Measurements from ENCODE around the gene TXN.
"Not testable (repeated sequence)": the region's sequence is repeated elsewhere in the genome, so short reads cannot be mapped to it uniquely, and the experiment has no call there.

The TXN gene

DNA sequence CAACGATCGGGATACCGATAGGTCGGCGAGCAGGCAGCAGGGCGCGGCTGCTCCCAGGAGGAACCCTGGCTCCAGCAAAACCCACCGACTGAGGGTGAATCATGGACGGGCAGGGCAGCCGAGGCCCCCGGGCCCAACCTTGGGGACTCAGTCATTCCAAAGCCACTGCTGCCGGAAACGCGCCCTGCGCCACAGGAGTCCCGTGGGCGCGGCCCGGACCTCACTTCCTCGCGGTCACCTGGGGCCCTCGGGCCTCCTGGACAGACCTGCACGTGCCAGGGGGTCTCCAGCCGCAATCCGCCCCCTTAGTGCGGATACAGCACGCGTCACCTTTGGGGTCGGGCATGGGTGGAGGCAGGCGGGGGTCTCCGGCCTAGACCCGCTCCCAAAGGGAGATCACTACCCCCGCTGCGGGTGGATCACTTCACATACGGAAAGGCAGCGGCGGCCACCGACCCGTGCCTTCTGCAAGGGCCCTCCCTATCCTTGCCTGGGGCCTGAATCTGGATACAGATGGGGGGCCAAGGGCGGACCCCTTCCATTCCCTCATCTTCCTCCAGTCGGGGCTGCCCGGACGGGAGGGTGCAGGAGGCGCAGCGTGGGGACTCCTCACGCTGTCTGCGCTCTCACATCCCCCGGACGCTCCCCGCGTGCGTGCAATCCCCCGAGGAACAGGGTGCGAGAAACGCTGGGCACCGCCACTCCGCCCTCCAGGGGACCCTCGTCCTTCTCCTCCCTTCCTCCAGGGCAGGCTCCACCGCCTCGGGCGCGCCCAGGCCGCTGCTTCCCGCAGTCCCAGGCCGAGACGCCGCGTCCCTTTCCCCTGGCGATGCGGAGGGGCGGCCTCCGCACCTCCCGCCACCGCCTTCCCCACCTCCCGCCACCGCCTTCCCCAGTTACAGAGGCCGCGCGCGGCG lies 586 bp downstream of the TXN start:
- peak; percentile 44 for DNase-seq

DNA sequence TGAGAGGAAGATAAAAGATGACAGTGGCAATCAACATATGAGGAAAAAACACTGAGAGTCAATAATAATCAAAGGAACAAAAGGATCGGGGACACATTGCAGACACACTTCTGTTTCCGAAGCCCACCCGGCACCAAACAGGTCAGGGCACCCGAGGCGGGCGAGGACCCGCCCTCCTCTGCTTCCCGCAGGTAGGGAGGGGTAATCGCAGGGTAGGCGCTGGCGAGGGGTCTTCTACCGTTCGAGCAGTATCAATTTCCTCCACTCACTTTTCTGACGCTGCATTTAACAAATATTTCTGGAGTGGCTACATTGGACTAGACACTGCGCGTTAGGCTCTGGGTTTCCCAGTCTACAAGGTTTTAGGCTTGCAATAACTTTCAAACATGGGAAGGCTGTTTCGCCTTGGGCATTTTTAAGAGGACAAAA lies 1.3 kb downstream of the TXN start:
- DNase-seq: no peak

DNA sequence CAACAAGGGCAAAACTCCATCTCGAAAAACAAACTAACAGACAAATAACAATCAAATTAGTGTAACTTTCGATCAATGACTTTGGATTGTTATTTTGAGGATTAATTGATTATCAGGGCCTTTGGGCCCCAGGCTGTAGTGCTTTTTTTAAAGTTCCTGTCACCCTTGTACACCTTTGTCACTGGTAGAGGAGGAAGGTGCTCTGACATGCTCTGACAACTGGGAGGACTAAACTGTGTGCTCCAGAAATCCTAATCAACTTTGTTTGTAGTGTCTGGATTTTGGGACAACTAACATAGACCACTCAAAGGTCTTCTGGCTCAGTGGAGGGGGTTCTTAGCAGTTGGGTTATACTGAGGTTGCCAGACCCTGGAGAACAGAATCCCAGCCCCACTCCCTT lies 1.8 kb downstream of the TXN start:
- DNase-seq: no peak

DNA sequence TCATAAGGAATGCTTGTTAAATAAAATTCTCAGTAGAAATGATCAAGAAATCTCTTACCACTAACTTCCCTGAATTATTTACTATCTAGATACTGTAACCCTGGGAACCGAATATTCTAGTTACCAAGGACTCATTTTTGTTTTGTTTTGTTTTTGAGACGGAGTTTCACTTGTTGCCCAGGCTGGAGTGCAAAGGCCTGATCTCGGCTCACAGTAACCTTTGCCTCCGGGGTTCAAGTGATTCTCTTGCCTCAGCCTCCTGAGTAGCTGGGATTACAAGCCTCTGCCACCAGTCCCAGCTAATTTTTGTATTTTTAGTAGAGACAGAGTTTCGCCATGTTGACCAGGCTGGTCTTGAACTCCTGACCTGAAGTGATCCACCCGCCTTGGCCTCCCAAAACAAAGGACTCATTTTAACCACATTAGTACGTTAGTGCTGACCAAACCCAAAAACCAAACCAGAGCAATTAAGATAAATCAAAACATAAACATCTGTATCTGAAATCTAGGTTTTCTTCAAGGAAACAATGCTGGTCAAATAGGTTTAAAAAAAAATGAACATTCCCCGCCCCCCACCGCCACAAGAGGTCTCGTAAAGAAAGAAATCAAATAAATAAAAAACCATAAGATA lies 3.7 kb downstream of the TXN start:
- DNase-seq: no peak

DNA sequence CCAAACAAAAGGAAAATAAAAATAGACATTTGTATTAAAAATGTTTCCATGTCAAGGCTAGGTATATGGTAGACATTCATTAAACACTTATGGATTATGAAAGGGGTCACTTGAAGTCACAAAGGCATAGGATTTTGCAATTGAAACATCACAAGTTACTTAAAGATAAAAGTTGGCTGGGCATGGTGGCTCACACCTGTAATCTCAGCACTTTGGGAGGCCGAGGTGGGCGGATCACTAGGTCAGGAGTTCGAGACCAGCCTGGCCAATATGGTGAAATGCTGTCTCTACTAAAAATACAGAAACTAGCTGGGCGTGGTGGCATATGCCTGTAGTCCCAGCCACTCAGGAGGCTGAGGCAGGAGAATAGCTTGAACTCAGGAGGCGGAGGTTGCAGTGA lies 4.5 kb downstream of the TXN start:
- DNase-seq: not testable (repeated sequence)

DNA sequence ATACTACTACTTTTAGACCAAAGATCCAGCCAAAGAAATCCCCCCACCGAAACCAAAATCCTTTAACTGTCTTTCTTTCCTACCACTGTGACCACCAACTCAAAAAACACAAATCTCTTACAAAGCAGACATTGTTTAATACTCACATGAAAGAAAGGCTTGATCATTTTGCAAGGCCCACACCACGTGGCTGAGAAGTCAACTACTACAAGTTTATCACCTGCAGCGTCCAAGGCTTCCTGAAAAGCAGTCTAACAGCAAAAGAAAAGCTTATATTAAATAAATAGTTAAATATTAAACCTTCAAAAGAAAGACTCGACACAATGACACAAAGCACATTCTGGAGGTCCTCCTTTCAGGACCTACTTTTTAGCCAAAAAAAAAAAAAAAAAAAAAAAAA lies 5.1 kb downstream of the TXN start:
- no peak for DNase-seq

DNA sequence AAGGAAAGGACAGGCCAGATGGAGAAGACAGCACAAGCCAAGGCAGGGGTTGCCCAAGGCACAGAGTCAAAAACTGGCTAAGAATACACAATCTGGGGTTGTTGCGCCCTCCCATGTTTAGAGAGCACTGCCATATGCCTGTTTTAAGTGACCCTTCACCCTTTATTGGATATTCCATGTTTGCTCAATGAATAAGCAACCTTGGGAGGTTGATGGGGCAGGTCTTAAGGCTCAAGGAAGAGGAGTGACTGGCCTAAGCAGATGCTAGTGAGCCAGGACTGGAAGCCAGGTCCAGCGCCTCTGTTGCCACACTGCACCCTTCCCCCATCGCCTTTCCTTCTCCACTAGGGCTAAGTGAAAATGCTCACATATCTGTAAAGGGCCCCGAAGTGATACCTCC lies 6.7 kb downstream of the TXN start:
- DNase-seq: no peak

DNA sequence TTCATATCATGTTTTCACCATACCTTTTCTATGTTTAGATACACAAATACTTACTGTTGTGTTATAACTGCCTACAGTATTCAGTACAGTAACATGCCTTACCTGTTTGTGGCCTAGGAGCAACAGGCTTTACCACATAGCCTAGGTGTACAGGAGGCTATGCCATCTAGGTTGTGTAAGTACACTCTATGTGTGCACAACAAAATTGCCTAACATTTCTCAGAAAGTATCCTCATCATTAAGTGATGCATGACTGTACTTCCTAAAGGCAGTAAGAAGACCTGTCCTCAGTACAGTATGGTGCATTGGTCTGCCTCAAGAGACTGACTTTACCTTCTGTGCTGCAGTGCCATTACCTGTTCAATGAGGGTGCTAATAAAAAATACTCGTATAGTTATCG lies 7.9 kb downstream of the TXN start:
- no peak for DNase-seq

DNA sequence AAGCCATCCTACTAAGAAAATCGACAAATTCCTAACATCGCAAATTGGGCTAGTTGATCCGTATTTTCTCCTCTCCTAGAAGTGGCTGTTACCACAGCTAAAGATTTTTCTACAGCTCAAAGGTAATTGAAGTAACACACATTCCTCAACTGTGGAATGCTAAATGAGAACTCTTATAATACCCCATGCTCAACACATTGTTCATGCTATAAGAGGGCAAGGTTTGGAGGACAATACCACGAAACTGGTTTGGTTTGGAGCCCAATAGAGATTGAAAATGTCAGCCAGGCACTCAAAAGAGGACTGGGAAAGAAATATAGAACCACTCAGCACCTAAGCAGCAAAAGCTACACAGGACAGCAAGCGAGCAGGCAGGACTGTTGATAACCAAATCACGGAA lies 10.1 kb downstream of the TXN start:
- no peak for DNase-seq

DNA sequence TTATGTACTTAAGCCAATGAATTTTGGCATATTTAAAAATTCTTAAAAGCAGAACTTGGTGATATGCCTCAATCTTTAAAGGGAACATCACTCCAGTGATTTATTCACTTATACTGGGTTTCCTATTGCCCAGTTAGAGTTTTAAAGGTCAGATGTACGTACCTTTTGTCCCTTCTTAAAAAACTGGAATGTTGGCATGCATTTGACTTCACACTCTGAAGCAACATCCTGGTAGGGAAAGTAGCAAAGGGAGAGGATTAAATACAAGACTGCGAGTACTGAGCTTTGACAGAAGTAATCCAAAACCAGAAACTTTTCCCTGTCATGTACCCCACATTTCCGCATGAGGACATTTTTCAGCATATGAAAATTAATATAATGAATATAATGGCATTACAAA lies 11.7 kb downstream of the TXN start:
- DNase-seq: no peak

DNA sequence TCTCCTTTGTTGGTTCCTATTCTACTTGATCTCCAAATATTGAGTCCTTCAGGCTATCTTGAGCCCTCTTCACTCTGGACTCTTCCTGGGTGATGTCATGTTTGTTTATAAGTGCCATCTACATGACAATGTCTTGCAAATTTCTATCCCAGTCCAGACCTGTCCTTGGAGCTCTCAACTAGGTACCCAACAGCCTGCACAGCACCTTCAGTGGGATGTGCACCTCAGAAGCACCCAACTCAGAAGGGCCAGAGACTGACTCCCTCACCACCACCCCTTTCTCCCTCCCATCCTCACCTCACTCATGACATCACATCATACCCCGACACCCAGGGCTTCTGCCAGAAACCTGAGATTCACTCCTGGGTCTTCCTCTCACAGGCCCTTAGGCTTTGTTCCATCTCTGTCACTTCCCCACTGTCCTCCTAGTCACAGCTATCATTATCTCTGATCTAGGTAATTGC lies 14.4 kb downstream of the TXN start:
- DNase-seq: no peak

DNA sequence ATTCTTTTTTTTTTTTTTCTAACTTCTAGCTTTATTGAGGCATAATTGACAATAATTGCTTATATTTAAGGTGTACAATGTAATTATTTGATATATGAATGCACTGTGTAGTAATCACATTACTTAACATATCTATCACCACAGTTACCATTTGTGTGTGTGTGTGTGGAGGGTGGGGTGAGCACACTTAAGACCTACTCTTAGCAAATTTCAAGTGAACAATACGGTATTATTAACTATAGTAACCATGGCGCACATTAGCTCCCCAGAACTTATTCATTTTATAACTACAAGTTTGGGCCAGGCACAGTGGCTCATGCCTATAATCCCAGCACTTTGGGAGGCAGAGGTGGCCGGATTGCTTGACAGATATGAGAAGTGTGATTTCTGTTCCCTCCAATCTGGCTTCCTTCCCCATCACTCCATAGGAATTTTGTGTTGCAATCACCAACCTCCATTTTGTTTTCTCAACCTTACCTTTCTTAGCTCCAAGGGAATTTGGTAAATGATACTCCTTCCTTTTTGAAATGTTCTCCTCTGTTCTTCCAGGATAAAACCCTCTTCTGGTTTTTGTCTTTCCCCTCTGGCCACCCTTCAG lies 14.9 kb downstream of the TXN start:
- no peak for DNase-seq

DNA sequence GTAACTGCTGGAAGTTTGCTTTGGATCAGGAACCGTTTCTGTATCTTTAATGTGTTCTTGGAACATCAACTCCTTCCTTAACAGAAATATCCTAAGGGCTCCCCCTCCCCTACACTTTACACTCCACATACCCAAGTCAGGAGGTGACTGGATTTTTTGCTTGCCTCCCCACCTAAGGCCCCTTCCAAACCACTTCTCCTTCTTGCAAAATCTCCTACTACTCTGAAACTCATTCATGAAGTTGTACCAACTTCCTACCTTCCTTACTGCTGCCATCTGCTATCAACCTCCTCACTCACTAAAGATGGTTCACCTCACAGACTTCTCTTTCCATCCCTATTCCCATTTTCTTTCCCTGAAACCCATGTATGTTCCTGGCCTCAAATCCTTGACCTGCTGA lies 16.1 kb downstream of the TXN start:
- DNase-seq: no peak

DNA sequence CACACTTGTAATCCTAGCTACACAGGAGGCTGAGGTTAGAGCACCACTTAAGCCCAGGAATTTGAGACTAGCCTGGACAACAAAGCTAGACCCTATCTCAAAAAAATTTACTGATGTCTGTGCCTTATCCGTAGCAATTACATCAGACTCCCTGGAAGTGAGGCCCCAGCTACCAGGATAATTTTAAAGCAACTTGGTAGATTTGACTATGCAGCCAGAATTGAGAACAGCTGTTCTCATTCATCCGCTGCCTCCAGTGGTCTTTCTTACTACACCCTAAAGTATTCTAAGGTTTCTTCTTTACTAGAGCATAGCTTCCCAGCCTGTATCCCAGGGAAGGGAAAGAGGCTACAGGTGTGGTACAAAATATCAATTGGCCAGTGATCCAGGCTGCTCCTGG lies 28.0 kb downstream of the TXN start:
- DNase-seq: no peak

DNA sequence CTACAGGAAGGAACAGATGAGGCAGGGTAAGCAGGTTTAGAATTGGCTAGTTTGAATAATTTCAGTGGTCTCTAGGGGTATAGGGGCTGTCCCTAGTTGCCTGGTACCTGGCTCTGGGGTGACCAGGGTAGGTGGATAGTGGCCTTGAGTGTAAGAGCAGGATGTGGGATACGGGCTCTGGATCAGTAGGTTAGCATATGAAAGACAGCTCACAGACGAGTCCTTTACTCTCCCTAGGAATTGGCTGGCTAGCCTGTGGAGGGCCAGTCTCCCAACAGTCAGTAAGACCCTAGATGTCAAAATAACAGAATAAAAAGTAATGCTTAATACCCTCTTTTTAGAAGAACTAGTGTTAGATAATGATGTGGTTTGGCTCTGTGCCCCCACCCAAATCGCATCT lies 31.7 kb downstream of the TXN start:
- no peak for DNase-seq

DNA sequence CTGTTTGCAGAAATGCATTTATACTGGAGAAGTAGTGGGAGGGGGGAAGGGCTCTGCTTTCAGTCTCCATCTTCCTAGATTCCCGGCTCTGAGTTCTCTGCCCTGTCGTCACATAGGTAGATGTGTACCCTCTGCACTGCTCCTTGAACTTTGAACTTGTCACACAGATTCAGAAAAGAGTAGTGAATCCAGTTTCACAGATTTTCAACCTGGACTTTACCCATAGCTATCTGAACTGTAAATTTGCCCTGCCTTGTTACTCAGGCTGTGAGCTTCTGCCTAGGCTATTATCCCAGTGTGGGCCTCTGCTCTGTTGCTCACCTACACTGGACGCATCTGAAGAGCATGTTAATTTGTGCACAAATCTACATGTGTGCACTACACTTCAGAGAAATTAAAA lies 35.5 kb downstream of the TXN start:
- DNase-seq: no peak

DNA sequence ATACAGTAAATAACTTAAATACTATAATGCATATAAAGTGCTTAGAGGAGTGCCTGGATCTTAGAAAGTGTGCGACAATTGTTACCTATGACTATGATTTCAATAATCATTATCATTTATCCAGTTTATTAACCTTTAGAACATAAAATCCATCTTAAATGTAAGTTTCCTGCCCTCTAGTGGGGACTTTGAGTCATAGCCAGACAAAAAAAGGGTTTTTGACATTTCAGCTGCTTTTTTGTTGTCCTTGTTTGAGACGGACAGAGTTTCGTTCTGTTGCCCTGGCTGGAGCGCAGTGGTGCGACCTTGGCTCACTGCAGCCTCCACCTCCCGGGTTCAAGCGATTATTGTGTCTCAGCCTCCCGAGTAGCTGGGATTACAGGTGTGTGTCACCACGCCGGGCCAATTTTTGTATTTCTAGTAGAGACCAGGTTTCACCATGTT lies 38.6 kb downstream of the TXN start:
- DNase-seq: peak; percentile 25

DNA sequence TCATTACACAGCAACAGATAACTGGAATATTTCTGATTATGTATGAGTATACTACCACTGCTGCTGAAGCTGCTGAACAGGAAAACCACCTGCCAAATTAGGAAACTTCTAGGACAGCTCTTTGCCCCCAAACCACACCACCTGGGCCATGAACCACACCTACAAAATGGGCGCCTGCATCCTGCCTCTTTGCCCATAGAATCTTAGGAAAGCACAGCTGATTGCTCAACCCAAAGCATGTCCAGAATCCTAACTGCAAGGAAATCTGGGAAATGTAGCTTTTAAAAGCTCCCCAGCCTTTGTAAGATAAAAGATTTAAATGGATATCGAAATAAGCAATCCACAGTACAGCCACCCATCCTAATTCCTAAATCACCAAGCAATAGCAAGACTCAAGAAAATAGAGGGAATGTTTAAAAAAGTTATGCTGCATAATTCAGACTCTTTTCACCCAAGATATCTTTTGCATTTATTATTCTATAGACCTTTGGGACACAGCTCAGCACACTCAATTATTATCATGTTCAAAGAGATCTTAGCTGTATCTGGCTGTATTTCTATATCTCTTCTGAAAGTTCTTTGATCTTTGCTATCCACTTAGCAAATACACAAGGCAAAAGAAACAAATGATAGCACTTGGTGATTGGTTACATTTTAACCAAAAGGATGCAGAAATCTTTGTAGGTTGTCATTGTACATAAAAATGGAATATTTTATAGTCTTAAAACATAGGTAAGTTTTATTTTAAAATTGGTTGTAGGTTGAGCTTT lies 41.5 kb downstream of the TXN start:
- DNase-seq: no peak

DNA sequence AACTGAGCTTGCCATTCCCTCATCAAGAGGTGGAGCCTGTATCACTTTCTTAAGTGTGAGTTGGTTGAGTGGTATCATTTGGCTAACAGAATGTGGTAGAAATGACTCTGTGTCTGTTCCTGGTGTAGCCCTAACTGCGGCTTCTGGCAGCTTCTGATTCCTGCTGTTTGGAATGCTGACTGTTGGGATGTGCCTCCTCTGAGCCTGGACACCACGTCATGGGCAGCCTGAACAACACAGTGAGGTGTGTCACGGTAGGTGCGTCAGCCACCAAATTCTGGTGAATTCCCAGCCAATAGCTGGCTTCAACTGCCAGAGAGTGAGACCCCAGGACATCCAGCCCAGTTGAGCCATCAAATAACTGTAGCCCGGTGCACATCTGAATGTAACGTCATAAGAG lies 42.2 kb downstream of the TXN start:
- no peak for DNase-seq

DNA sequence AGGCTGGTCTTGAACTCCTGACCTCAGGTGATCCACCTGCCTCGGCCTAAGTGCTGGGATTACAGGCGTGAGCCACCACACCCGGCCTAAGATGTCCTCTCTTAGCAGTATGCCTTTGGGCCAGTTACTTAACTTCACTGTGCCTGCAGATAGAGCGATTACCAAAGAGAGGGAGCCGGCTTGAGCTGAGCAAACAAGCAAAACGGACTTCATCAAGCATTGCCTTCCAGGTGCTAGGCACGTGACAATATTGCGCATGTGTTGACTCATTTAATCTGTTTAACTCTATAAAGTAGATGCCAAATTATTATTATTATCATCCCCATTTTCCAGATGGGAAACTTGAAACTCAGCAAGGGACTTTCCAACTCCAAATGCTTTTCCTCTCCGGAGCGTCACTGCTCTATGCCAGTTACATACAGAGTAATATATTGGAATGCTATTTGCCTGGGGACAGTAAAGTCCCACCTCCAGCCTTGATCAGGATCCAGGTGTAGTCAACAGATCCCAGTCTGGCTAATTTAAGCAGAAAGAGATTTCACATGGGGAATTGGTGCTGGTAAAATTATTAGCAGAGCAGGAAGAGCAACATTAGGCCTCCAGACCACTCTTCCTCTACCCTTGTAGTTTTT lies 42.8 kb downstream of the TXN start:
- DNase-seq: no peak

DNA sequence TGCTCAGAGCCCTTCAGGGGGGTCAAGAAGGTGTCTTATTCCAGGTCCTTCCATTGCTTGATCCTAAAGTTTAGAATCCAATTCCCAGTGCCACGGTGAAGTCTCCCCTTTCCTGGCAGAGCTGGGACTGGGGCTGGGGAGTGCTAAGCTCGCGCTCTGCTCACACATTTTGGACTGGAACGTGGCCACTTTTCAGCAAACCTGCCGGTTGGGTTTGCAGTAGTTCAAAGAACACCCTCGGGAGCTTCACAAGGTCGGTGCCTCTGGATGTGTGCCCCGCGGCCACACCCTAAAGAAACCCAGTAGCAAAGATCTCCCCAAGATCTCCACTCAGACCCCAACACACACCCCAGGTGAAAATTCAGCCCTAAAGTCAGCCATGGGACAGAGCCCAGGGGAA lies 48.3 kb downstream of the TXN start, which contains the start of gene C9orf152:
Gene C9orf152, minus strand, starts transcription at position 129 of the 400 bp plus-strand sequence. CDS start 580 bp downstream, outside the sequence.
- no peak for DNase-seq

DNA sequence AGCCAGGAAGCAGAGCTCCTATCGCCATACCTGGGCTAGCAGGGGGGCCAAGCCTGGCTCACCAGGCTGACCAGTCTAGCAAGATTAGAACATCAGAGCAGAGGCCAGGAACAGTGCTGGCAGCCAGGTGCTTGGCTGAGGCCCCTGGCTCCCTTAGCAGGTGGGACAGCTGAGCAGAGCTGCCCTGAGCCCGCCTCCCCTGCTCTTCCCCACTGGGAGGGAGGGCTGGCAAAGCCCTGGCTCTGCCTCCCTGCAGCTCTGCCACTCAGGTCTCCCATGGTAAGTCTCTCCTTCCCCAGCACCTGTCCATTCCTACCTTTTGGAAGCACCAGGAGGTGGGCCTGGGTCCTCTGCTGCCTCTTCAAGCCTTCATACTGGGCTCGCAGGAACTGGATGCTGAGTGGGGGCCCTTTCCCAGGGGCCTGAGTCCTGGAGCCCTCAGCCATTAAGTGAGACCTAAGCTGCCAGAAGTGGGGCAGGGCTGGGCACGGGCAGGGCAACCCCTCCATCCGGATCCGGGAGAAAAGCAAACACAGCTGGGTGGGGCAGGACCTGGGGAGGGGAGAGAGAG lies 49.2 kb downstream of the TXN start:
- DNase-seq: peak; percentile 4

Measured in NCI-H1105 treated with DMSO at 0.1 percent for 48 hours (cell line).